HG03432 (cell line): ENCODE results near the gene PFKP.

Experiments
- ATAC-seq: cut with Tn5 transposase; IDR thresholded peaks from one replicate; pipeline ENCODE4 v1.9.1; 2021; ENCODE audit warnings: mild to moderate bottlenecking, moderate library complexity; ENCODE audit not compliant: unreplicated experiment

PFKP gene

DNA sequence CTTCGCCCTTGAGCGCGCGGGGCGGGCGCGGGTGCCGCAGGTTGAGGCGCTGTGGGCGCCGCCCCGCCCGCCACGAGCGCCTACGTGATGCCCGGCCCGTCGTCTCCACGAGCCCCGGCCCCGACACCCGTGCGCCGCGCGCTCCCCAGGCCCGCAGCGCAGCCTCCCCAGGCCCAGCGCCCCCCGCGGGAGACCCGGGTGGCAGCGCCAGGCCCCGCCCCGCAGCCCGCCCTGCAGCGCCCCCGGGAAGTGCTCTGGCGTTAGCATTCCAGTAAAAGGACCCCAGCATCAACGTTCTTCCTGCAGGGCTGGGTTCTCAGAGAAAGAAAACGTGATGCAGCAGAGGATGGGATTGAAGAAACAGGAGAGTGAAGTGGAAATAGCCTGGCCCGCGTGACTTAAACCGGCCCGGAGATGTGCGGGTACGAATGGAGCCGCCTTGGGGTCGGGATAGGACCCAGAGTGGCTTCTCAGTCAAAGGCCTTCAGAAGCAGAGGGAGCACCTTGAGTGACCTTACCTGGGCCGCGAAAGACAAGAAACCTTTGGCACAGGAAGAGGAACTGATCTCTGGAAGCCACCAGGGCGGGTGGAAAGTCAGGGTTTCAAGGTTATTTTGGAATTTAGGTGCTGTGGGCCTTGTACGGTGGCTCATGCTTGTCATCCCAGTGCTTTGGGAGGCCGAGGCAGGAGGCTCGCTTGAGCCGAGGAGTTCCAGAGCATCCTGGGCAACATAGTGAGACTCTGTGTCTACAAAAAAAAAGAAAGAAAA, 1.8 kb downstream of the PFKP start:
- peak; percentile 42 for ATAC-seq

GRCh38 chr10:3069876-3070275, 2.5 kb downstream of the PFKP start:
- ATAC-seq: no peak

- no peak for ATAC-seq
Measured at GRCh38 chr10:3071405-3072198, 4.3 kb downstream of the PFKP start.

DNA sequence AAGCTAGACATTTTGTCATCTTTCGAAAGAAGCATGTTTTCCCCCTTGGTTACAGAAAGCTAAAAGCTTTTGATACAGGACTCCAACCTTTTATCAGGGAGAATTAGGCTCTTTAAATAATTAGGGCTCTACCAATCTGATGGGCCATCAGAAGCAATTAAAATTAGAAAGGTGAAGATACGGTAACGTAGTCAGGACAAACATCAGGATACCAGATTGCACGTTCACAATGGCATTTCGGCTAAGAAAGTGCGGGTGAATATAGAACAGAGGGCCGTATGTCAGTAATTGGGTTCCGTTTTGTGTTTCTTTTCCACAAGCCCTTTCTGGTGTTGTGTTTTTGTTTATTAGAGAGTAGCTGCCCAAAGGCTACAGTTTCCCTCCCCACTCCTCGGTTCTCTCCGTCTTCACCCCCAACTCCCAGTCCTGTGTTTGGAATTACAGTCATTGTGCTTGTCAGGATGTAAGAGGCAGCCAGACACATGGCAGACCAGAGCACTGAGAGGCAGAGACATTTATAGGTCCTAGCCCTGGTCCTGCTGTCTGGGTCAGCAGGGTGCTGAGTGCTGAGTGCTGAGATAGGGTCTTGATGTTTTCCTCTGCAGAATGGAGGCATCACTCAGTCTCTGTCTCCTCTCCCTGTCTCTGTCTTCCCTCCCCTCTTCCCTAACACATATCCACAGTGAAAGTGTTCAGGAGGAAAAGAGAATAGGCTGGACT, 5.5 kb downstream of the PFKP start:
- ATAC-seq: no peak

- ATAC-seq: no peak
Measured at GRCh38 chr10:3074145-3074665, 6.9 kb downstream of the PFKP start.

GRCh38 chr10:3074985-3075600, 7.7 kb downstream of the PFKP start:
- no peak for ATAC-seq

- no peak for ATAC-seq
Measured at GRCh38 chr10:3076138-3076537, 8.8 kb downstream of the PFKP start.

DNA sequence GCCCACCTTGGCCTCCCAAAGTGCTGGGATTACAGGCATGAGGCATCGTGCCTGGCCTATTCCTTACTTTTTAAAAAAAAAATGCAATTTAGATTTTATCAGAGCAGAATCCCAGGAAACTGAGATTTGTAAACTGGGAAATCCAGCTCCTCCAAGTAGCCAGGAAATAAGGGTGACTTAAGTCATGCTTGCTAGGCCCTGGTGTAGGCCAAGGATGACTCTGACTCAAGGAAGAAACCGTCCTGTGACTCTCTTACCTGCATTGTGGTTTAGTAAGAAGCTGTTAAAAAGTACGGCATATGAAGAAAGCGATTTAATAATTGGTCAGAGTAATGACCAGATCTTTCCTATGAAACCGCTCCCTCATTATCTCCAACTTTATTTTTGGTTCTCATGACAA, 10.2 kb downstream of the PFKP start:
- ATAC-seq: no peak

GRCh38 chr10:3077940-3078630, 10.7 kb downstream of the PFKP start:
- ATAC-seq: no peak

GRCh38 chr10:3081383-3081981, 14.1 kb downstream of the PFKP start:
- no peak for ATAC-seq

DNA sequence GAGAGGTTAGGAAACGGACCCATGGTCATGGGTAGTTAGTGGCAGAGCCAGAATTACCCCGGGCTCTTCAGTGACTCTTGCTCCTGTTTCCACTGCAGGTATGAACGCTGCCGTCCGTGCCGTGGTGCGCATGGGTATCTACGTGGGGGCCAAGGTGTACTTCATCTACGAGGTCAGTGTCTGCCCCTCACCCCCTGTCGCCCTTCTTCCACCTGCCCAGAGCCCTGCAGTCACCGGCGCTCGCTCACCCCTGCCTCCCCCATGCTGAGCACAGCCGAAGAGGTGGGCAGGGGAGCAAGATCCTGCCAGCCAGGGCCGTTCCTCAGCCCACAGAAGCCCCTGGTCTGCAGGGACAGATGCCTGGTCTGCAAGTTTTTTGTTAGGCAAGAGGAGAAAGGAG, 14.9 kb downstream of the PFKP start:
- ATAC-seq: no peak

DNA sequence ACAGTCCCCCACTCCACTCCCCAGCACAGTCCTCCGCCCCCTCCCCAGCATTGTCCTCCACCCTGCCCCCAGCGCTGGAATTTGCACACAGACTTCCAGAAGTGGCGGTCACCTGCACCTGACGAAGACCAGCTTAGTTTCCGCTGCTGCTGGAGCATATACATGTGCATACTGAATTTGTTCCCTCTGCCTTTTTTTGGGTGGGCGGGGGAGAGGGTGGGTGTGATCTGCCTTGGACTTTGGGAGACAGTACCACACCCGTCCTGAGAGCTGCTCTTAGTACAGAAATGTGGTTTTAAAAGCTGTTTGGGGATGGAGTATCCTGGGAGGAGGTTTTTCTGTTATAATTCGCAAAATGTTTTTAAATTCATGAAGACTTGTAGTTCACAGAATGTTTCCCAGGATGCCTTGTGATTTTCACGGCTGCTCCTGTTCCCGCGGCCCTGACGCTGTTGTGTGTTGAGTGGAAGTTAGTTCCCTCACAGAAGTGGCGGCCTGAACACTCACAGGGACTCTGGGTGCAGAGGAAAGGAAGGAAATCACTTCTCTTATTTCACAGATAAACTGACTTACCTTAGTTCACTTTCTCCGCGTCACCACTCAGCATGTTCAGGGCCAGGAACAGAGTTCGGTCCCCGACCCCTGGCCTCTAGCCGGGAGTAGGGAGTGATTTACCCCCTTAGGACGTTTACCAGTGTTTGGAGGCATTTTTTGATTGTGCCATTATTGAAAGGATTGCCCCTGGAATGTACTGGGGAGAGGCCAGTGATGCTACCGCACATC, 18.6 kb downstream of the PFKP start:
- ATAC-seq: no peak

DNA sequence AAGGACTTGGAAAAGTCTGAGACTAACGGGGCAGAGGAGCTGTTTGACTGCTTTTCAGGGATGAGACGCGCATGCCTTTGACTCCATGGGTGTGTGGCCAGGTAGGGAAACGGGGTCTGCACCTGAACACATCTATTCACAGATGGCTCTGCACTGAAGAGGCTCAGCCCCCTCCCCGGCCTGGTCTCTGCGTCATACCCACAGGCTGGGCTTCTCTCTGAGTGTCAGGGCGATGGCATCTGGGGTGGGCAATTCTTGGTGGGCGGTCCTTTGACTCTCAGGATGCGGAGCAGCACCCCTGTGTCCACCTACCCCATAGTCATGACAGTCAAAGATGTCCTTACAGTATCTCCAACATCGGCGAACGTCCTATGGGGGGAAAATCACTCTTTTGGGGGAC, 23.0 kb downstream of the PFKP start:
- ATAC-seq: no peak

DNA sequence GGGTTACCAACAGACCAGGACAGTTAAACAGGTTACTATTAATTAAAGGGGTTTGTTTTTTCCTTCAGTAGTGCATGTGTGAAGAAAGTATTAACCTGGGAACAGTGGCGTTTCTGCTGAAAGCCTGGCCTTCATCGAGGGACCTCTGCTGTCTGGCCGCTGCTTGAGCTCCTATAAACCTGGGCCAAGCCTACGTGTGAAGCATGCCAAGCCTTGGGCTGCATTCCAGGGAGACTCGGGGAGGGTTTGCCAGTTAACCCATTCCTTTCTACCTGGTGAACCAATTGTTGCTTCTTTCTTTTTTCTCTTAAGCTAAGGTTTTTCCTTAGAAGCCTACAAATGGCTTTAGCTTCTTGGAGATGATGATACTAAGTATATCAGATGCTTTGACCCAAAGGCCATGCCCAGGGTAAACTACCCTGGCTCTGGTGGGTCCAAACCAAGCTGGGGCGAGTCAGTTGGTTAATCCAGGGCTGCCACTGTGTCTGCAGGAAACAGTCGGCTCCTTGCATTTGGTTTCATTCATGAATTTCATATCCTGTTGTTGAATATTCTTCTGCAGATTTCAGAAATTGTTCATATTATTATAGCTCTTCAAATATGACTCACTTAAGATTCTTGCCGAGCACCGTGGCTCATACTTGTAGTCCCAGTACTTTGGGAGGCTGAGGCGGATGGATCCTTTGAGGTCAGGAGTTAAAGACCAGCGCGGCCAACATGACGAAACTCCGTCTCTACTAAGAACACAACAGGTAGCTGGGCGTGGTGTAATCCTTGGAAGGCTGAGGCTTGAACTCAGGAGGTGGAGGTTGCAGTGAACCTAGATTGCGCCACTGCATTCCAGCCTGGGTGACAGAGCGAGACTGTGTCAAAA, 23.8 kb downstream of the PFKP start:
- no peak for ATAC-seq

GRCh38 chr10:3091921-3092320, 24.6 kb downstream of the PFKP start:
- ATAC-seq: no peak

- no peak for ATAC-seq
Measured at GRCh38 chr10:3093996-3094395, 26.6 kb downstream of the PFKP start.

DNA sequence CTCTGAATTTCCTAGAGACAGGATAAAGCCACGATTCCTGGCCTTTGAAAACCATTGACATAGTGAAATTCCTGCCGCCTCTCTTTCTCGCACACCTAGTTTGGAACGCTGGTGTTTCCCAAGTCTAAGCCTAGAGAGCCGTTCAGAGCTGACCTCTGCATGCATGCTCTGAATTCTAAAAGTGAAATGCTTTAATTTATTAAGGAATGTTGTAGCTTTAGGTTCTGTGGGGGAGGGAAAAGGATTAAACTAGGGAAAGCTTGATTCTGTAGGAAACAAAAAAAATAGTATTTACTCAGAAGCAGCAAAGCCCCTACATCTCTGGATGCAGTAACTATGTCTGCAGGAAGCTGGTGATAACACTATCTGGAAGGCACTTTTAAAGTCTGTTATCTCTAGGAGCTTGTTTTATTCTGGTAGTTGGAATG, 27.3 kb downstream of the PFKP start:
- no peak for ATAC-seq
